OCI-LY1 (cell line): ENCODE data around the gene ITIH2.

Source experiments
- CTCF ChIP-seq: fragments of 200-600 bp; sonication (generic), shearing (Covaris generic); IDR thresholded peaks from 2 replicates; pipeline ENCODE4 v1.5.1; 2017; ENCODE audit warnings: mild to moderate bottlenecking, antibody characterized with exemption, low read length, moderate library complexity, mixed read lengths
- EZH2 ChIP-seq: fragments of 200-600 bp; sonication (generic), shearing (Covaris generic); IDR thresholded peaks from 2 replicates; pipeline ENCODE4 v1.8.0; 2017; ENCODE audit warnings: borderline replicate concordance, mixed run types, mild to moderate bottlenecking, antibody characterized with exemption, low read length, moderate library complexity, mixed read lengths

GRCh38 chr10:7776777-7777176, 73.7 kb downstream of the ITIH2 start:
- TF ChIP-seq CTCF (no peak), EZH2 (no peak)
